Head of caudate nucleus (tissue), 42 donors: ENCODE measurements around the gene RTN1.

Experiments
- DNase-seq, 42 donors: peaks; one replicate each; pipeline versions ENCODE4 v3.0.0 to v3.0.0-alpha.2; 2020 to 2021; ENCODE audit warnings: mixed read lengths in 7 of 42
- intact Hi-C: fragments of 100-400 bp; cut with DNase I; formaldehyde crosslinking; loops from one replicate; pipeline ENCODE4 v1.15.0; 2022

The RTN1 gene

DNA sequence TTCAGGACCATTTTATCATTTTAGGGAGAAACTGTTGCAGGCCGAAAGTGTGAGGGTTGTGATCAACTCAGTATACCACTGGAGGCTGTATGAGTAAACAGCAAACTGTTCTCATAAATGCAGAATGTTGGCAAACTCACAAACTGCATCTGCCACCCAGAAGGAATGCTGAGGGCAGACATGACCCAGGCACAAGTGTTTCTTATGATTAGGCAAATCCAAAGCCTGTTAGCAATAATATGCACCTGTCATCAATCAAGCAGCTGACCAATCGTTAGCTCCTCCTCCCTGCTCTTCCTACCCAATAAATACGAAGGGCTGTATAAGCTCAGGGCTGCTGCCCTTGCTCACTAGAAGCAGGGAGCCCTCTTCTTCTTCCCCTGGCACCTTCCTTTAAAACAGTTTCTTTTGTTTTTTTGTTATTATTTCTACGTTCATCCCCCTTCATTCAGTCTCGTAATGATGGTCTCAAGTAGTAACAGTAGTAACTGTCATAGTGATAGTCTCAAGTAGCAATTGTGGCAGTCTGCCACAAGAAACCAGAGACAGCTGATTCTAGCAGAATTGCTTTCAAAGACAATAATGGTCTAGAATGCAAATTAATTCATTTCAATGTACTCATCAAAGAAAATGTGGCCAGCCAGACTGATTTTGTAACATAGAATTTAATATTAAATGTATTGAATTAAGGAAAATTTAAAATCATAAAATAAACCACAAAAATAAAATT is 278.8 kb downstream of the RTN1 start:
- intact Hi-C loops = no loop called here
- DNase-seq = no peak

DNA sequence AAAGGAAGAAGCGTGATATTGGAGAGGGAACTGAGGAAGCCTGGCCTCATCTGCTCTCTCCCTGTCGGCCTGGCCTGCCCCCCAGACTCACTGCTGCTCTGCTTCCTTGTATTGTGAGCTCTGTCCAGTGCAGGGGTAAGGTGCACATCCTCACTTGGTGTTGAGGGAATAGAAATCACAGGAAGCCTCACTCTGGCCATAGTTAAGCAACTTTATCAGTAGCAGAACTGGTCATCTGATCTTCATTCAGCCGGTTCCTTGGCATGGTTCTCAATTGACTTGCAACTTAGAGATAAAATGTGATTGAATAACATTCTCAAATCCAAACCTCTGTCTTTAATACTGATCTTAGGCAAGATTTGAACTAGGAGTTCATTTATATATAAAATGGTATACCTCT is 282.5 kb downstream of the RTN1 start:
- DNase-seq = no peak
- intact Hi-C loops = no loop called here

DNA sequence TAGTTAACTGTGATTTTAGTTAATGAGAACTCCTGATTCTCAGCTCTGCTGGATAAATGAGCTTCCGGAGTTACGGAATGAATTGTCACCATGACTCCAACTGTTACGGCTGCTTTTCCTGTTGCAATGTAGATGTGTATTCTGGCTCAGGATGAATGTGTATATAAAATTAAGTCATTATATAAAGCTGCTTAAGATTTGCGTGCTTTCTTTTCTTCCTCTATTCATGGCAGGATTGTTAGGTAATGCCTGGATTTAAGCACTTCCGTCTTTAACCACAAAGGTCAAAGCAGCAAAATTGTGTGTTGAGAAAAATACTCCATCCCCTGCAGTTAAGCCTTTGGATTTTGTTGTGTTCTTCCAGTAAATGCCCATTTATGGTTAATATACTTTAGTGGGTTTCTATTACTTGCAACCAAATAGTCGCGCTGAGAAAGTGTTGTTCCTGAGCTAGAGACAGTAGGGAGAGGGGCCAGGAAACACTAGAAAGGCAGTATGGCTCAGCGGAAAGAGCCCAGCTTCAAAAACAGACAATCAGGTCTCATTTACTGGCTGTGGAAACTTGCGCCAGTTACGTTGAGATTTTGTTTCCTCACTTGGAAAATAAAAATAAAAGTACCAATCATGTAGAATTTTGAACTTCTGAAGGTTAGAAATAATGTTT is 284.6 kb downstream of the RTN1 start:
- intact Hi-C loops = no loop called here
- no peak for DNase-seq

DNA sequence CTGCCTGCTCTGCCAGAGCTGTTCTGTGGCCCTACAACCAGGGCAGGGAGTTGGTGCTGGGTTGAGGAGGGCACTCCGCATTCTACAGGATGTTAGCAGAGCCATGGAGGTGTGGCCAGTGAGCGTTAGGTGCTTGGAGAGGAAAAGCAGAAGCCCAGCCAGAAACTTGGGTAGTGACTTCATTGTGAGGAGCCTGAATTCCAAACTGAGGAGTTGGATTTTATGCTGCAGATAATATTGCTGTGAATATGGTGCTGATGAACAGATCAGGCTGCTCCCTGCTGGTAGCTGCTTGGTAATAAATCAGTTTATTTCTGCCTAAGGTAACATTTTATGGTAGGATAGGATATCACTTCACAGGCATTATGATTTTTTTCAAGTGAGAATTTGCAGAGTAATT is 286.8 kb downstream of the RTN1 start:
- peak in 1 of 42 donors; percentile 15 for DNase-seq
- intact Hi-C loops = no loop called here

DNA sequence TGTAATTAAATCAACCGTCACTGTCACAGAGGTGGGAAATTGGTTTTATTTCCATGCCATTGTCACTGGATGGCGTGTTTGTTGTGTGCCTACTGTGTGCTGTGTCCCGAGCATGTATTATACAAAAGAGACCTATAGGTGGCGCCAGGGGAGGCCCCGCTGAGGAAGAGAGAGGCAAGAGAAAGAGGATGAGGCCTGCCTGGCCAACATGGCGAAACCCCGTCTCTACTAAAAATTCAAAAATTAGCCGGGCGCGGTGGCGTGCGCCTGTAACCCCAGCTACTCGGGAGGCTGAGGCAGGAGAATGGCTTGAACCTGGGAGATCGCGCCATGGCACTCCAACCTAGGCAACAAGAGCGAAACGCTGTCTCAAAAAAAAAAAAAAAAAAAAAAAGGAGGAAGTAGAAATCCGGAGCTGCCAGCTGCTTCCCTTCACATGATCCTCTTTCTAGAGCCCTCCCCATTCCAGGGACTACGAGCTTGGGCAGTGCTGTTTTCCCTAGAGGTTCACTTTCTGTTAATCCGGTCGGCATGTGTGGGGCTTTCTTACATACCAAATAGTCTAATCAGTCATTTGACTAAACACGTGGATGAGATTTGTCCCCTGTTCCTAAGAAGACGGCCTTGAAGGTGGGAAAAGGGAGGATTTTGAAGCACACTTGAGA is 287.6 kb downstream of the RTN1 start:
- intact Hi-C loops = no loop called here
- DNase-seq = no peak

DNA sequence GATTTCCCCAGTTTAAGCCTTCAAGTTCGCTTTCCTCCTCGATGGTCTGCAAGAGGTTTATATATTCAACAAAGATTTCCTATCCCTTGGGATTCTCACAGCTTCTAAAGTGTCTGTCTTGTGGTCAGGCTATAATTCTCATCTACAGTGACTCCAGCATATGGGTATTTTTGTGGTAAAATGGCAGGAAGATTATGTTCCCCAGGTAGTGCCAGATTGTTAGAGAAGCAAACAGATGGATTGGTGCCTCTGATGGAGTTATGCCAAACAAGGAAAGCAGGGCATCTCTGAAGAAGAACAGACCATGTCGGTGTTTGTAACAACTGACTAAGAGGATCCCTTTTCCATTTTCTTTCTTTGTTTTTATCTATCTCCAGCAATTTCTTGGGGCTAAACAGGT is 288.4 kb downstream of the RTN1 start:
- intact Hi-C loops = no loop called here
- DNase-seq = no peak

DNA sequence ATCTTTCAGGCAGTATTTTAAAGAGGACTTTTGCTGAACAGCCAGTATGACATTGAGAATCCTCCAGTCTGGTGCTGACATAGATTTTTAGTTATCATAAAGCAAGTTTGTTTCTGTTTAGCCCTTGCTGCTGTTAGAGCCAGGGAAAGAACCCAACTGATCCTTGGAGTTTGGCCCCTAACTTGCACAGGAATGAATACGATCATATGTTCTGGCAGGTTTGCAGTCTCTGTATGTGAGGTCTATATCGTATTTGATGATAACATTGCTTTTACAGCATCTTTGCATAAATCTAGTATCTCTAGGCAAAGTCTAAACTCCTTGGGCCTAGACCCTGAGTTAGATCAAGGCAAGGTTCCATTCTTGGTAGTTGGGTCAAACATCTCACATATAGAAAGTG is 289.7 kb downstream of the RTN1 start:
- intact Hi-C loops = no loop called here
- DNase-seq = no peak

DNA sequence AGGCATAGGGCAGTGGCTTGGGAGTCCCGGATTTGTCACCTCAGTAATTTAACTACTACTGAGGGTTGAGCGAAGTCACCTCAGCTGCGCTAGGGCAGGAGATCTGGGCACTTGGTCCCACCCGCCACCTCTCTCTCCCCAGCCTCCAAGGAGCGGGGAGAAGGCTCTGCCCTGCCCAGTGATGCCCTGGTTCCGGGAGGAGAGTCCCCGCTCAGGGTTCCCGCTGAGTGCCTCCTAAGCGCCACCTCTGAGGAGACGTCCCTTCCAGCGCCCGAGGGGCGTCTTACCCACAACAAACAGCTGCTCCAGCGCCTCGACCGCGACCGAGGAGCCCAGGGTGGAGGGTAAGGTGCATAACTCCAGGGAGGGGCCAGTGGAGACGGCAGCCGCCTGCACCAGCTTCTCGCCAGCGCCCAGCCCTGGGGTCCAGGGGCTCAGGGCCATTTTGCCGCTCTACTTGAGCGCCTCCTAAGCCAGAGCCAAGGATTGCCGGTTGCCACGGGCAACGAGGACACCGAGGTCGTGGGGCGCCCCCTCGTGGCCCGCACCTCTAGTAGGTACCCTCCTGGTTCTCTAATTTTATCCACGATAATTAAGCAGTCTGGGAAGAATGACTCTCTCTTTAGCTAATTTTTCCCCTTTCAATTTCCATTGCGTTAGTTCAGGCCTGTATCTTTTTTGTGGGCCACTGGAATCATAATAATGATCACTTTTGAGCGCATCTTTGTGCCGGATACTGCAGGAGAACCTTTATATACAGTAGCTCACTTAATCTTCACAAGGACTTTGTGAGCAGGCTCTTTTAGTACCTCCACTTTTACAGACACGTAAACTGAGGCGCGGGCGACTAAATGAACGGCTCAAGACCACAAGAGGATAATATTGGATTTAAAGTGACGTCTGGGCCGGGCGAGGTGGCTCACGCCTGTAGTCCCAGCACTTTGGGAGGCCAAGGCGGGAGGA is 294.0 kb downstream of the RTN1 start, which contains the start of gene CCDC175:
TSS of gene CCDC175 (minus strand) at position 481 of the 963 bp plus-strand sequence. CDS start at position 444, 37 bp downstream.
- DNase-seq = peak; percentile 79 to 95 (median 91)
- intact Hi-C loops = loop anchor here (10.0 kb wide), 1 partner anchor 452 kb away; no protein-coding TSS in a partner anchor

DNA sequence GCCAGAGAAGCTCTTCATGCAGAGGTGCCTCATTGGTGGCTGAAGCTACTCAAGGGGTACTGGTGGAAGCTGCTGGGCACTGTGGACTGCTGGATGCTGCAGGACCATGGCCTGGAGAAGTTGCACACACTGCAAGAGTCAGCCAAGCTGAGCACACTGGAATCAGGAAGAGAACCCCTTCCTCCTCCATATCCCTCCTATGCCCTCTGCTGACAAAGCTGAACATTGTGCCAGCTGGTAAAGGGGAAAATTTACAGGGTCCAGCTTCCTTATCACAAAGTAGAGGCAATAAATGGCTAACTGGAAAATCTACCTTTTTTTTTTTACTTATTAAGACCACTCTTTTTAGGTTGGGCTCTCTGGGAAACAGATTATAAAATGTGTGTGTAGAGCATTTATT is 300.5 kb downstream of the RTN1 start:
- intact Hi-C loops = loop anchor here (10.0 kb wide), 1 partner anchor 445 kb away; no protein-coding TSS in a partner anchor
- DNase-seq = no peak

DNA sequence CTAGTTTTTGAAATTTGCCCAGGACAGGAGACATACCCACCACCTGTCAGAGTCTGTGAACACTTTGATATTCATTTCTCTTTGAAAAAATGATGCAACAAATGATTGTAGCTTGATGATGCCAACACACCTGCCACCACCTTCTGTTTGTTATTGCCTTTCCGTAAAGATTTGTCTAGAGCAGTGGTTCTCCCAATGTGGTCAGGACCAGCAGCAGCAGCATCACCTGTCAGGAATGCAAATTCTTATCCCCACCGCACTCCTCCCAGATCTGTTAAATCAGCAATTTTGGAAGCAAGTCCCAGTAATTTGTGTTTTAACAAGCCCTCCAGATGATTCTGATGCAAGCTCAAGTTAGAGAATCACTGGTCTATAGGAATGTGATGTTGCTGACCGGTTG is 303.9 kb downstream of the RTN1 start:
- intact Hi-C loops = no loop called here
- no peak for DNase-seq

DNA sequence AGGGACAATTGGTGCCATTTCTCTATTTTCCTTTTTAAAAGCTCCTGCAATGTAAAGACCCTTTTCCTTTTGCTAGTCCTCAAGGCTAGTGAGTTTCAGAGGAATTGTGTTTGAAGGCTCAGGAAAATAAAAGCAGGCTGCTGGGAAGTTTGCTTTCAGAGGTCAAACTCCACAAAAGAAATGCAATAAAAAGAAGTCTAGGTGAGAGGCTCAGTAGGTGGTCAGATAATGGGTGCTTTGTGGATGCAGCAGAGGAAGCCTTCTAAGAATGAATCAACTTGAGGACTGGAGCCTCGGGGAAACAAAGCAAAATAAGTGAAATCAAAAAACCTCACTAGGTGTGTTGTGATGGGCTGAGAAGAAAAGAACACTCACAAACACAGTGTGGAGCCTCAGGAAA is 304.3 kb downstream of the RTN1 start:
- no peak for DNase-seq
- intact Hi-C loops = no loop called here

DNA sequence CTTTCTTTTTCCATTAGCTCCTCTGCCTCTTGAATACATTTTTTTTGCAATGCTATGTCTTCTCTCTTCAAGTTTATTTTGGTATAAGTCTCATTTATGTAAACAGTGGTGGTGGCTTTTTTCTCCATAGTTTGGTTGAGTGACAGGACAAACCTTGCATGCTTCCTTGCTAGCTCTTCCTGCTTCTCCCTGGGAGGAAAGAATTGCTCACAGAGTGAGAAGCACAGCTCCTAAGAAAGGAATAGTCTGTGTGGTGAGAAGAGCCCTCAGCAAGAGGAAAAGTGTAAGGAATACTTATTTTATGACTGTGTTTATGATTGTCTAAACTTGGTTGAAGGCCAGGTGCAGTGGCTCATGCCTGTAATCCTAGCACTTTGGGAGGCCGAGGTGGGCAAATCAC is 305.5 kb downstream of the RTN1 start:
- no peak for DNase-seq
- intact Hi-C loops = no loop called here

DNA sequence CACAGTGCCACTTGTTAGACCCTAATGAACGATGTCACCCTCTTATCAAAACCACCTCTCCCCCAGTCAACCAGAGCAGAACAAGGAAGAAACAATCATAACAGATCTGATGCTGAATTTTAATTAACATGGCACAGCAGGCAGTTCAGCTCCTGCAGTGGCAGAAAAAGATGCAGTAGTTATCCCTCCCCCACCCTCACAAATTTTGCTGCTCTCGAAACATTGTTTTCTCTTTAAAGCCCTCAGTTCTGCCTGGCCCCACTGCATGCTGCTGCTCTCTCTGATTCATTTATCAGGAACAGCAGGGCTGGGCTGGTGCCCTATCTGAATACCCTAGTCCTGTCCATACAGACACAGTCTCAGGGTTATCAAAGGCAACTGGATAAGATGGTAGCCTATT is 306.2 kb downstream of the RTN1 start:
- no peak for DNase-seq
- intact Hi-C loops = no loop called here

DNA sequence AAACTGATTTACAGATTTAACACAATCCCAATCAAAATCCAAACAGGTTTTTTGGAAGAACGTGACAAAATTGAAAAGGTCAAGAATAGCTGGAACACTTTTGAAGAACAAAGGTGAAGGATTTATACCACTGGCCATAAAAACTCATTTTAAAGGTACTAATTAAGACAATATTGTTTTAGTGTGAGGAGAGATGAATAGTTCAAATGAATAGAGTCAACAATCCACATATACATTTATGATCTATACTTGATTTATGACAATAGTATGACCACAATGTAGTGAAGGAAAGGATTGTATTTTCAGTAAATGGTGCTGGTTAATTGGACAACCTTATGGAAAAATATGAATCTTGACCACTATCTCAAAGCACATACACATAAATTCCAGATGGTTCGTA is 323.3 kb downstream of the RTN1 start:
- DNase-seq = no peak
- intact Hi-C loops = no loop called here
